ENCODE data around the gene SERPINE3. TPM values are rescaled to one million over a fixed set of nuclear protein-coding genes. Genes with fewer than 3 reads are reported as not detected.

SERPINE3 gene
- polyA plus RNA-seq, 1 of the 3 experiments (the other 2 are of a cell fraction), result not detected

DNA sequence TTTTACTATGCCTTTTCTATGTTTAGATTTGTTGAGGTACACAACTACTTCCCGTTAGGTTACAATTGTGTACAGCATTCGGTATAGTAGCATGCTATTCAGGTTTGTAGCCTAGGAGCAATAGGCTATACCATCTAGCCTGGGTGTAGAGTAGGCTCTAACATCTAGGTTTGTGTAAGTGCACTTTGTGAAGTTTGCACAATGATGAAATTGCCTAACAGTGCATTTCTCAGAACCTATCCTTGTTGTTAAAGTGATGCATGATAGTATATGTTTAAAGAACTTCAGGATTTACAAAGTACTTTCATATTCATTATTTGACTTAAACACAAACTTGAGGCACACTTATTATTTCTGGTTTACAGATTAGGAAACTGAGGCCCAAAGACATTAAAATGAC is 11.5 kb upstream of the SERPINE3 start:
- no peak for DNase-seq
- ChIA-PET CTCF (interaction anchor here (1.5 kb wide), 1 partner anchor 203 kb away, joined by 8 read pairs; no protein-coding TSS in a partner anchor), POLR2A (no interaction called here)
- no peak overlapping the region for H2AFZ ChIP-seq (ENCODE audit: low read depth)
- no peaks in the 10 kb centered on the region for H3K9me2 ChIP-seq
- H3K9me3 ChIP-seq, result no peaks in the 10 kb centered on the region
- no peaks in the 10 kb centered on the region for H4K20me1 ChIP-seq (ENCODE audit: insufficient read depth)
- H3K4me2 ChIP-seq, result no peak overlapping the region
- H3K4me1 ChIP-seq (ENCODE audit: control insufficient read depth in 1 of 2, insufficient read depth in 2 of 2, low read depth in 1 of 2, low read length in 1 of 2), result peaks cover 0 to 4% of the 10 kb centered on the region in 2 experiments; a peak in 1 of 4 replicates
- no peaks in the 10 kb centered on the region for H3K36me3 ChIP-seq (replicated peaks in 1 of 2; ENCODE audit: control insufficient read depth in 1 of 2, insufficient read depth in 2 of 2, low read length in 1 of 2)
- H3K79me2 ChIP-seq (ENCODE audit: insufficient read depth), result no peaks in the 10 kb centered on the region
- H3K27ac ChIP-seq (ENCODE audit: low read depth in 2 of 2, low read length in 1 of 2), result no peak overlapping the region
- TF ChIP-seq FOSL2 (IDR thresholded peaks at IDR 0.05; ENCODE audit: borderline replicate concordance, low read depth) (no peak), POLR2AphosphoS5 (IDR thresholded peaks at IDR 0.05; ENCODE audit: low read depth, low read length) (no peak), MXI1 (IDR thresholded peaks at IDR 0.05; ENCODE audit: low read depth, low read length) (no peak), GATA2 (CRISPR knock-in tag; IDR thresholded peaks at IDR 0.05) (no peak), RCOR1 (IDR thresholded peaks at IDR 0.05; ENCODE audit: low read length) (no peak), SIN3A (IDR thresholded peaks at IDR 0.05; ENCODE audit: borderline replicate concordance, low read depth, low read length) (no peak), YY1 (IDR thresholded peaks at IDR 0.05; ENCODE audit: low read depth) (no peak)
- TF ChIP-seq, protein P1, sequence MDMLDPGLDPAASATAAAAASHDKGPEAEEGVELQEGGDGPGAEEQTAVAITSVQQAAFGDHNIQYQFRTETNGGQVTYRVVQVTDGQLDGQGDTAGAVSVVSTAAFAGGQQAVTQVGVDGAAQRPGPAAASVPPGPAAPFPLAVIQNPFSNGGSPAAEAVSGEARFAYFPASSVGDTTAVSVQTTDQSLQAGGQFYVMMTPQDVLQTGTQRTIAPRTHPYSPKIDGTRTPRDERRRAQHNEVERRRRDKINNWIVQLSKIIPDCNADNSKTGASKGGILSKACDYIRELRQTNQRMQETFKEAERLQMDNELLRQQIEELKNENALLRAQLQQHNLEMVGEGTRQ (IDR thresholded peaks at IDR 0.05; ENCODE audit: borderline replicate concordance, low read depth, low read length), result no peak
- TF ChIP-seq, protein P2, sequence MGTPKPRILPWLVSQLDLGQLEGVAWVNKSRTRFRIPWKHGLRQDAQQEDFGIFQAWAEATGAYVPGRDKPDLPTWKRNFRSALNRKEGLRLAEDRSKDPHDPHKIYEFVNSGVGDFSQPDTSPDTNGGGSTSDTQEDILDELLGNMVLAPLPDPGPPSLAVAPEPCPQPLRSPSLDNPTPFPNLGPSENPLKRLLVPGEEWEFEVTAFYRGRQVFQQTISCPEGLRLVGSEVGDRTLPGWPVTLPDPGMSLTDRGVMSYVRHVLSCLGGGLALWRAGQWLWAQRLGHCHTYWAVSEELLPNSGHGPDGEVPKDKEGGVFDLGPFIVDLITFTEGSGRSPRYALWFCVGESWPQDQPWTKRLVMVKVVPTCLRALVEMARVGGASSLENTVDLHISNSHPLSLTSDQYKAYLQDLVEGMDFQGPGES (IDR thresholded peaks at IDR 0.05; ENCODE audit: low read depth, low read length), result no peak
- TF ChIP-seq, protein P3, sequence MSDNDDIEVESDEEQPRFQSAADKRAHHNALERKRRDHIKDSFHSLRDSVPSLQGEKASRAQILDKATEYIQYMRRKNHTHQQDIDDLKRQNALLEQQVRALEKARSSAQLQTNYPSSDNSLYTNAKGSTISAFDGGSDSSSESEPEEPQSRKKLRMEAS (IDR thresholded peaks at IDR 0.05; ENCODE audit: low read depth), result no peak
- no peak overlapping the region for H3K4me3 ChIP-seq (ENCODE audit: low read depth in 2 of 2, low read length in 1 of 2)
- H3K9ac ChIP-seq, result no peak overlapping the region
- H3F3A ChIP-seq (replicated peaks; ENCODE audit: insufficient read depth), result no peaks in the 10 kb centered on the region
- no peaks in the 10 kb centered on the region for H3K27me3 ChIP-seq (ENCODE audit: insufficient read depth)
- WGBS (ENCODE audit: low lambda C conversion rate), result 77% methylated on average over 2 of the region's 2 CpGs

DNA sequence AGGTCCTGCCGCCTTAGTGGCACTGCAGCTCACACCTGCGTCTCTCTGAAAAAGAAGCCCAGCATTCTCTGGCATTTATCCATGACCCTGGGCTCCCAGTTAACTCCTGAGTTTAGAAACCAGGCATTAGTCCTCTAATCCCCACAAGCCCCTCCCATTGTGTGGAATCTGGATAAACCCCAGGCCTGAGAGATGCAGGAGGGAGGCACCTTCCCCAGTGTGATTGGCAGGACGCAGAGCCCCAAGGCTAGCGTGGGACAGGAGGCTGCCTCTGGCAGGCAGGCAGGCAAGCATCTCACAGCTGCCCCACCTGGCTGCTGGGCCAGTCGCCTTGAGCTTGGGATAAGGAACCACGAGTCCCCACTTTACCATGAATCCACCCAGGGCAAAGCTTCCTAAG is 11.0 kb upstream of the SERPINE3 start:
- no peaks in the 10 kb centered on the region for H4K20me1 ChIP-seq (ENCODE audit: insufficient read depth)
- 90% methylated on average over 3 of the region's 6 CpGs for WGBS (ENCODE audit: low lambda C conversion rate)
- no peak for DNase-seq
- no peaks in the 10 kb centered on the region for H3K9me3 ChIP-seq
- no peaks in the 10 kb centered on the region for H3K9me2 ChIP-seq
- H3K4me1 ChIP-seq (ENCODE audit: control insufficient read depth in 1 of 2, insufficient read depth in 2 of 2, low read depth in 1 of 2, low read length in 1 of 2), result peaks cover 0 to 4% of the 10 kb centered on the region in 2 experiments; a peak in 1 of 4 replicates
- no peak overlapping the region for H3K4me3 ChIP-seq (ENCODE audit: low read depth in 2 of 2, low read length in 1 of 2)
- no peak for TF ChIP-seq JUND (IDR thresholded peaks at IDR 0.05)
- TF ChIP-seq SMC3 (IDR thresholded peaks at IDR 0.05; ENCODE audit: low read depth, low read length), result no peak
- no peak for TF ChIP-seq RXRA (IDR thresholded peaks at IDR 0.05; ENCODE audit: borderline replicate concordance, low read depth)
- TF ChIP-seq, protein P1 (IDR thresholded peaks at IDR 0.05; ENCODE audit: borderline replicate concordance, low read depth, low read length), result no peak
- TF ChIP-seq FOSL2 (IDR thresholded peaks at IDR 0.05; ENCODE audit: borderline replicate concordance, low read depth), result no peak
- no peak for TF ChIP-seq POLR2AphosphoS5 (IDR thresholded peaks at IDR 0.05; ENCODE audit: low read depth, low read length)
- TF ChIP-seq, protein P4, sequence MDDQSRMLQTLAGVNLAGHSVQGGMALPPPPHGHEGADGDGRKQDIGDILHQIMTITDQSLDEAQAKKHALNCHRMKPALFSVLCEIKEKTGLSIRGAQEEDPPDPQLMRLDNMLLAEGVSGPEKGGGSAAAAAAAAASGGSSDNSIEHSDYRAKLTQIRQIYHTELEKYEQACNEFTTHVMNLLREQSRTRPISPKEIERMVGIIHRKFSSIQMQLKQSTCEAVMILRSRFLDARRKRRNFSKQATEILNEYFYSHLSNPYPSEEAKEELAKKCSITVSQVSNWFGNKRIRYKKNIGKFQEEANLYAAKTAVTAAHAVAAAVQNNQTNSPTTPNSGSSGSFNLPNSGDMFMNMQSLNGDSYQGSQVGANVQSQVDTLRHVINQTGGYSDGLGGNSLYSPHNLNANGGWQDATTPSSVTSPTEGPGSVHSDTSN (IDR thresholded peaks at IDR 0.05), result no peak
- TF ChIP-seq RCOR1 (IDR thresholded peaks at IDR 0.05; ENCODE audit: low read length), result no peak
- TF ChIP-seq YY1 (IDR thresholded peaks at IDR 0.05; ENCODE audit: low read depth), result no peak
- no peak for TF ChIP-seq GATA2 (CRISPR knock-in tag; IDR thresholded peaks at IDR 0.05)
- TF ChIP-seq, protein P5, sequence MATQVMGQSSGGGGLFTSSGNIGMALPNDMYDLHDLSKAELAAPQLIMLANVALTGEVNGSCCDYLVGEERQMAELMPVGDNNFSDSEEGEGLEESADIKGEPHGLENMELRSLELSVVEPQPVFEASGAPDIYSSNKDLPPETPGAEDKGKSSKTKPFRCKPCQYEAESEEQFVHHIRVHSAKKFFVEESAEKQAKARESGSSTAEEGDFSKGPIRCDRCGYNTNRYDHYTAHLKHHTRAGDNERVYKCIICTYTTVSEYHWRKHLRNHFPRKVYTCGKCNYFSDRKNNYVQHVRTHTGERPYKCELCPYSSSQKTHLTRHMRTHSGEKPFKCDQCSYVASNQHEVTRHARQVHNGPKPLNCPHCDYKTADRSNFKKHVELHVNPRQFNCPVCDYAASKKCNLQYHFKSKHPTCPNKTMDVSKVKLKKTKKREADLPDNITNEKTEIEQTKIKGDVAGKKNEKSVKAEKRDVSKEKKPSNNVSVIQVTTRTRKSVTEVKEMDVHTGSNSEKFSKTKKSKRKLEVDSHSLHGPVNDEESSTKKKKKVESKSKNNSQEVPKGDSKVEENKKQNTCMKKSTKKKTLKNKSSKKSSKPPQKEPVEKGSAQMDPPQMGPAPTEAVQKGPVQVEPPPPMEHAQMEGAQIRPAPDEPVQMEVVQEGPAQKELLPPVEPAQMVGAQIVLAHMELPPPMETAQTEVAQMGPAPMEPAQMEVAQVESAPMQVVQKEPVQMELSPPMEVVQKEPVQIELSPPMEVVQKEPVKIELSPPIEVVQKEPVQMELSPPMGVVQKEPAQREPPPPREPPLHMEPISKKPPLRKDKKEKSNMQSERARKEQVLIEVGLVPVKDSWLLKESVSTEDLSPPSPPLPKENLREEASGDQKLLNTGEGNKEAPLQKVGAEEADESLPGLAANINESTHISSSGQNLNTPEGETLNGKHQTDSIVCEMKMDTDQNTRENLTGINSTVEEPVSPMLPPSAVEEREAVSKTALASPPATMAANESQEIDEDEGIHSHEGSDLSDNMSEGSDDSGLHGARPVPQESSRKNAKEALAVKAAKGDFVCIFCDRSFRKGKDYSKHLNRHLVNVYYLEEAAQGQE (IDR thresholded peaks at IDR 0.05; ENCODE audit: low read depth, low read length), result no peak
- TF ChIP-seq EZH2phosphoT487 (IDR thresholded peaks at IDR 0.05; ENCODE audit: borderline replicate concordance, low read depth), result no peak
- no peak for TF ChIP-seq FOXM1 (IDR thresholded peaks at IDR 0.05; ENCODE audit: low read depth)
- no peaks in the 10 kb centered on the region for H3K27me3 ChIP-seq (ENCODE audit: insufficient read depth)
- H3F3A ChIP-seq (replicated peaks; ENCODE audit: insufficient read depth), result no peaks in the 10 kb centered on the region
- ChIA-PET CTCF (interaction anchor here (0.9 to 1.5 kb wide), 2 partner anchors 18 to 203 kb away, joined by 3 to 8 read pairs; no protein-coding TSS in a partner anchor), POLR2A (no interaction called here)
- no peak overlapping the region for H3K9ac ChIP-seq
- no peaks in the 10 kb centered on the region for H3K79me2 ChIP-seq (ENCODE audit: insufficient read depth)
- H3K27ac ChIP-seq (ENCODE audit: low read depth in 2 of 2, low read length in 1 of 2), result no peak overlapping the region
- no peak overlapping the region for H2AFZ ChIP-seq (ENCODE audit: low read depth)
- no peak overlapping the region for H3K4me2 ChIP-seq
- no peaks in the 10 kb centered on the region for H3K36me3 ChIP-seq (replicated peaks in 1 of 2; ENCODE audit: control insufficient read depth in 1 of 2, insufficient read depth in 2 of 2, low read length in 1 of 2)

All from SK-N-SH (cell line).